ENCODE data around the gene TPRN.

The TPRN gene

DNA sequence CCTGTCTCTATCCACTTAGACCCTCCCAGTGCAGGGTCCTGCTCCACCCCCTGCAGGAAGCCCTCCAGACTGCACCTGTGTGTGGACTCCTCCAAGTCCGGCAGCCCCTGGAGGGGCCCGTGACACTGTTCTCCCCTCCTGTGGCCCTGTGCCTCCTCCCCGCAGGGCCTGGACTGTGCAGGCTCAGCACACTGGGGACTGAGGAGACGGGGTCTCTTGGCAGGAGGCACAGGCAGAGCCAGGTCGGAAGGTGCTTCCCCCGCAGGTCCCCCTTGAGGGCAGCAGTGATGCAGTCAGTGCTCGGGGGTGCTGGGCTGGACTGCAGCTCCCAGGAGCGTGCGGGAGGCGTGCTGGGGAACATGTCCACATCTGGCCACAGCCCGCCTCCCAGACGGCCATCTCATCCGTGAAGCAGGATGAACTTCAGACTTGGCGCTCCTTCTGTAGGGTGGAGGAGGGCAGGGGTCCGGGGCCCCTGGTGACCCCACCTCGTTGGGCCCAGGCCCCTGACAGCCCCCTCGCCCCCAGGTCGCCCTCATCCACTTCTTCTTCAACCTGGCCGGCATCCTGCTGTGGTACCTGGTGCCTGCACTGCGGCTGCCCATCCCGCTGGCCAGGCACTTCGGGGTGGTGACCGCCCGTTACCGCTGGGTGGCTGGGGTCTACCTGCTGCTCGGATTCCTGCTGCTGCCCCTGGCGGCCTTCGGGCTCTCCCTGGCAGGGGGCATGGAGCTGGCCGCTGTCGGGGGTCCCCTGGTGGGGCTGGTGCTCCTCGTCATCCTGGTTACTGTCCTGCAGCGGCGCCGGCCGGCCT, 35.1 kb upstream of the TPRN start:
- no peak for DNase-seq

GRCh38 chr9:137234758-137235423, 34.4 kb upstream of the TPRN start:
- DNase-seq = no peak

GRCh38 chr9:137234055-137234697, 33.6 kb upstream of the TPRN start:
- no peak for DNase-seq

DNA sequence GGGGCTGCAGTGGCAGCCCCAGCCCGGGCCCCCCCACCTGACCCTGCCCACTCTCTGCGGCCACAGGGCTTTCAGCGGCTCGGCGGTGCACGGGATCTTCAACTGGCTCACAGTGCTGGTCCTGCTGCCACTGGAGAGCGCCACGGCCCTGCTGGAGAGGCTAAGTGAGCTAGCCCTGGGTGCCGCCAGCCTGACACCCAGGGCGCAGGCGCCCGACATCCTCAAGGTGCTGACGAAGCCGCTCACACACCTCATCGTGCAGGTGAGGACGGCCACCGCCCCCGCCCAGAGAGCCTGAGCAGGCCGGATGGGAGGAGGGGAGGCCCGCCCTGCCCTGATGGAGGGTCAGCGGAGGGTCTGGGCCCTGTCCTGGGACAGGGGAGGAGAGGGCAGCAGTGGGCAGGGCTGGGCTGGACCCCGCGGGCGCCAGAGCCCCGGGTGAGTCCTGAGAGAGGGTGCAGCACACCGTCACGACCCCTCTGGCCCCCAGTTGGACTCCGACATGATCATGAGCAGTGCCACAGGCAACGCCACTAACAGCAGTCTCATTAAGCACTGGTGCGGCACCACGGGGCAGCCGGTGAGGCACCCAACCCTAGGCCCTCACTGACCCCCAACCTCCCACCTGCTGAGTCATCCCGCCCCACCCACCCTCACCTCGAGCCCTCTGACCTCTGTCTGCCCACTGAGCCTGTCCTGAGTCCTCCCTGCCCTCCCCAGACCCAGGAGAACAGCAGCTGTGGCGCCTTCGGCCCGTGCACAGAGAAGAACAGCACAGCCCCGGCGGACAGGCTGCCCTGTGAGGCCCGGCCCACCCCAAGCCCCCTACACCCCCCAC, 32.8 kb upstream of the TPRN start:
- no peak for DNase-seq

DNA sequence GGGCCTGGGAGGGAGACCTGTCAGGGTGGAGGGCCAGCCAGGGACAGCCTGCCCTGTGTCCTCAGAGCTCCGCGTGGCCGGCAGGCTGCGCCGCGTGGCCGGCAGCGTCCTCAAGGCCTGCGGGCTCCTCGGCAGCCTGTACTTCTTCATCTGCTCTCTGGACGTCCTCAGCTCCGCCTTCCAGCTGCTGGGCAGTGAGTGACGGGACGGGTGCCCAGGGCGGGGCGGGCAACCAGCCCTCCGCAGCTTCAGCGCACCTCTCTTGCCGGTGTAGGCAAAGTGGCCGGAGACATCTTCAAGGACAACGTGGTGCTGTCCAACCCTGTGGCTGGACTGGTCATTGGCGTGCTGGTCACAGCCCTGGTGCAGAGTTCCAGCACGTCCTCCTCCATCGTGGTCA, 32.0 kb upstream of the TPRN start:
- DNase-seq = no peak

DNA sequence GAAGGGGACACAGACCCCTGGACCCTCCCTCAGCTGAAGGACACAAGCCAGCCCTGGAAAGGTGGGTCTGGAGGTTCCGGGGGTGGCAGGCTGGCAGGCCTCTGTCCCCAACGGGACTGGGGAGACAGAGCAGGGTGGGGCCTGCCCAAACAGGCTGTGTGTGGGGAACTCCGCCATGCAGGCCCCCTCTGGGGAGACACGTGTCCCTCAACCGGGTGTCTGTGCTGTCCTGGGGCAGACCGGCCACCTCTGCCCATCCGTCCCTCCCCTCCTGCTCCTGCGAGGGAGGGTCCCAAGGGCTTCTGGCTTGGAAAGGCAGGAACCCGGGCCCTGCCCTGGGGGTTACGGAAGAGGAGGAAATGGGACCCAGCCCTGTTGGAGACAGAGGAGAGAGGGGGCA, 31.6 kb upstream of the TPRN start:
- DNase-seq = no peak

DNA sequence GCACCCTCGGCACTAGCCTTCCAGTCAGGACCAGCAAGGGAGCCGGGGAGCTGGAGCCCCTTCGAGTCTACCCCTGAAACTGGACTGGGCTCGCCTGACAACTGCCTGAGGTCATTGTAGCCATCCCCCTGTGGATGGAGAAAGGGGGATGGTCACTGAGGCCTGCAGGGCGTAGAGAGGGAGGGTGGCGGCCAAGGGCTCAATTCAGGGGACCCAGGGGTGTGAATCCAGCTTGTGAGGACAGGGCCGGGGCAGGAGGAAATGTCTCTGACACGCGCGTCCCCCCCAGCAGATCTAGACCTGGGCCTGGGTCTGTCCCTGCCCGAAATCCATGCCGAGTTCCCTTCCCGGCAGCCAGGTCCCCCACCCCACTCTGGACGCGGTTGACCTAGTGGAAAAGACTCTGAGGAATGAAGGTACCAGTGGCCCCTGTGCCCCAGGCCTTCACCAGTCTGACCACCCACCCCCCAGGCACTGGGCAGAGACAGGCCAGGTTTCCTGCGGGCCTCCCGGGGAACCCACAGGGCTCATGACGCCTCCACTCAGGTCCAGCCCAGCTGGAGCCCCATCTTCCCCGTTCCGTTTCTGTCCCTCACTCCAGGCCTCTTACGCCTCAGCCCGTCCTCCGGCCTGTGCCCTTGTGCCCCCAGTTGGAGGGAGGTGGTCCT, 31.0 kb upstream of the TPRN start:
- no peak for DNase-seq

GRCh38 chr9:137230705-137231371, 30.3 kb upstream of the TPRN start, which contains the start of gene SLC34A3:
TSS of gene SLC34A3 (plus strand) at chr9:137230901. CDS start at chr9:137231703, 802 bp downstream.
- DNase-seq = no peak

- no peak for DNase-seq
These were observed 29.6 kb upstream of the TPRN start for GRCh38 chr9:137229903-137230704.

- DNase-seq = no peak
These were observed 28.7 kb upstream of the TPRN start for GRCh38 chr9:137228968-137229896.

DNA sequence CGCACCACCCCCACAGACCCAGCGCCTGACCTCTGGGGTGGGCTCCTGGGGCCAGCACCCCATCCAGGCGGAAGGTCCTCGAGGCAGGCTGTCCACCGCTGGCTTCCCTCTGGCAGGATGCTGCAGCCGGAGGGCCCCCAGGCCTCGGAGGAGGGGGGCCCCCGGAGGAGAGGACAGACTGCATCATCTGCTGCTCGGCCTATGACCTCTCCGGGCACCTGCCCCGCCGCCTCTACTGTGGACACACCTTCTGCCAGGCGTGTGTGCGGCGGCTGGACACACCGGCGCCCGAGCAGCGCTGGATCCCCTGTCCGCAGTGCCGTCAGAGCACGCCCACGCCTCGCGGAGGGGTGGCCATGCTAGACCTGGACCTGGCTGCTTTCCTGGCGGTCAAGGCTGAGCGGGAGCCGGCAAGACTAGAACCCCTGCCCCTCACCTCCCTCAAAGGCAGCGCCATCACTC, 28.0 kb upstream of the TPRN start:
- no peak for DNase-seq

DNA sequence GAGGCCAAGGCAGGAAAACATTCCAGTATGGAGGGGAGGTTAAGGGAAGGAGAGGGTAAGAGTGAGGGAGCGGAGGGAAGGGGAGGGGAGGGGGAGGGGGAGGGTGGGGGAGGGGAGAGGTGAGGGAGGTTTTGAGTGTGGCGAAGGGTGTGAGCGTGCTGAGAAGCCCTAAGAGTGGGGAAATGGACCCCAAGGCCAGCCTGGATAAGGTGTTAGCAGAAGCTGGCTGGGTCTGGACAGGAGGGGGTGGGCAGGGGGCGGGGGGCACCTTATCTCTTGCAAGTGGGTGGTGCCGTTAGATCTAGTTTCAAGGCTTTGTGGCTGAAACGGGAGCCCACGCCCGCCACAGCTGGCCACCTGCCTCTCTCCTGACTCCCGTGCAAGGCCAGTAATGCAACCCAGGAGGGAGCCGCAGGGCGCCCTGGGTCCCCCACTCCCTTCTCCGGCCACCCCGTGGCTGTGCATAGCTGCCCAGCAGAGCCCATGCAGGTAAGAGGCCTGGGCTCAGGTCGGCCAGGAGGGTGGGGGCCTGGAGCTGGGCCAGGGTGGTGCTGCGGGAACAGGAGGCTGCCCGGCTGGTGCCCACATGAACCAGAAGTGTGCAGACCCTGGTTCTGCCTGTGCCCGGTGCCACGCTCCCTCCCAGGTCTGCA, 27.4 kb upstream of the TPRN start:
- DNase-seq = no peak

GRCh38 chr9:137227054-137227852, 26.7 kb upstream of the TPRN start, which contains the start of gene RNF224:
TSS of gene RNF224 (plus strand) at chr9:137227502. CDS start at chr9:137228336, 834 bp downstream.
- peak; percentile 76 for DNase-seq

DNA sequence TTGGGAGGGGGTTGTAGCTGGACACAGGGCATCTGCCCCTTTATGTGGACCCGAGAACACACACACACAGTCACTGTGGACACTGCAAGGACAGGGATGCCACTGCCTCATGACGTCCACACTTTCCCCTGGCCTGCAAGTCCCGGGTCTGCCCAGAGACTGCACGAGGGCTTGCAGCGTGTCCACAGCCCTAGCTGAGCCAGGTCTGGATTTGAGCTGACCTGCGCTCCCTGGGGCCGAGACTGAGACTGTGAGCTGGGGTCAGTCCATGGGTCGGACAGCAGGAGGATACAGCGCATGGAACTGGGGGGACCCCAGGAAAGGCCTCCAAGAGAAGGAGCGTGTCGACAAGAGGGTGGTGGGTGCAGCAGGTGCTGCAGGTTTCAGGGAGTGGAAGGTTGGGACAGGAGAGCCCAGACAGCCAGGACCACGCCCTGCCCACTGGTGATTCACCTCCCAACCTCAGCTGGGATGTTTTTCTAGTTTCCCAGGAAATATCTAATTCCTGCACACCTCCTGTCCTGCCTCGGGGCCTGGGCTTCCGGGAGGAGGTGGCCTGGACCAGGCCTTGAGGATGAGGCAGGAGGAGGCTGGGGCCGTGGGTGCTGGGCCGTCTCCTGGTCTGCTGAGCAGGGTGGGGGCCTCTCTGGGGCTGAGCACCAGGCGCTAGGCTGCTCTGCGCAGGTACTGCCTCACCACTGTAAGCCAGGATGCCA, 26.0 kb upstream of the TPRN start:
- no peak for DNase-seq

DNA sequence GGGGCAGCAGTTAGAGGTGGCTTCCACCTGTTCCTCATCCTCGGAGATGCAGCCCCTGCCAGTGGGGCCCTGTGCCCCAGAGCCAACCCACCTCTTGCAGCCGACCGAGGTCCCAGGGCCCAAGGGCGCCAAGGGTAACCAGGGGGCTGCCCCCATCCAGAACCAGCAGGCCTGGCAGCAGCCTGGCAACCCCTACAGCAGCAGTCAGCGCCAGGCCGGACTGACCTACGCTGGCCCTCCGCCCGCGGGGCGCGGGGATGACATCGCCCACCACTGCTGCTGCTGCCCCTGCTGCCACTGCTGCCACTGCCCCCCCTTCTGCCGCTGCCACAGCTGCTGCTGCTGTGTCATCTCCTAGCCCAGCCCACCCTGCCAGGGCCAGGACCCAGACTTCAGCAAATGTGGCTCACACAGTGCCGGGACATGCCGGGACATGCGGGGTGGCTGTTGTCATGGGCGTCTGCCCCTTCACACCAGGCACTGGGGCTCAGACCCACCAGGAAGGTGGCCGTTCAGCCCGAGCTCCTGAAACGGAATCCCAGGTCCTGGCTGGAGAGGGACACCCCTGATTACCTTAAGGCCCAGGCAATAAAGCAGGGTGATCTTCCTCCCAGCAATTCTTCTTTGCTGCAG, 25.3 kb upstream of the TPRN start:
- no peak for DNase-seq

DNA sequence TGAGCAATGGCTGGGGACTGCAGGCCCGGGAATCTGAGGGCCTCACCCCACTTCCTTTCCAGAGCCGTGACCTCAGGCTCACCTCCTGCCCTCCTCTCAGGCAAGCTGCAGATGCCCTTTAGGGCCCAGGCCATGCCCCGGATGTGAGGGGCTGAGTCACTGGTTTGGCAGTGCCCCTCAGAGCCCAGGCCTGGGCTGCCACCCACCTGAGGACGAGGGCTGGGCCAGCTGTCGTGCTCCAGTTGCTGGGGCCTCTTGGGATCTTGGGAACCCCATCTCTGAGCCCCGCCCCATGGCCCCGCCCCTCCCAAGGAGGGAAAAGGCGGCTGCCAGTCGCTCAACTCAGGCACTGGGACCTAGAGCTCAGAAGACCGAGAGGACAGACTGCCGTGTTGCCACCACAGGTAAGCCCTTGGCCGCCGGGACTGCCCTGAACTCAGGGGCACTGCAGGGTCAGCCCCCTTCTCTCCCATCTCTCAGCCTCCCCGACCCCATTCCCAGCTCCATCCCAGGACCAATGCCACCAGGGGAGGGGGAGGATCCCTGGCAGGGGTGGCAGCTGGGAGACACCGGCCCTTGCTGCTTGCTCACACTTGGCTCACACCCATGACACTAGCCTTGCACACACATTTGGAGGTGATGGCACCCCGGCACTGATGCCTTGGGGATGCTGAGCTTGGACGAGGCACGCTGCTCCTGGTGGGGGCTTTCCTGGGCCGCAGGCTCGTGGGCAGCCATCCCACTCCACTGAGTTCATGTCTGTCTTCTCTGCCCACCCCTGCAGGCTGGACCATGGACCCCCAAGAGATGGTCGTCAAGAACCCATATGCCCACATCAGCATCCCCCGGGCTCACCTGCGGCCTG, 24.5 kb upstream of the TPRN start, which contains the start of gene CYSRT1:
CYSRT1 (plus strand) TSS at position 345 of the 865 bp plus-strand sequence; CDS start at position 793, 448 bp downstream.
- DNase-seq = no peak
